Measurements from ENCODE around the gene FBXO44.

- TF ChIP-seq EZH2phosphoT487 (IDR thresholded peaks at IDR 0.05; ENCODE audit: unreplicated experiment) = no peak
- no peak for TF ChIP-seq CTCF (conservative IDR thresholded peaks at IDR 0.05; ENCODE audit: low read depth in 2 of 2)
- TF ChIP-seq POLR2AphosphoS5 (IDR thresholded peaks at IDR 0.05; ENCODE audit: low read depth) = no peak
- no peak for TF ChIP-seq EZH2 (IDR thresholded peaks at IDR 0.05; ENCODE audit: low read depth, unreplicated experiment)
- no peak for TF ChIP-seq ZNF114 (CRISPR knock-in tag; IDR thresholded peaks at IDR 0.05)
Observed at GRCh38 chr1:11693917-11694316, 39.2 kb downstream of the FBXO44 start.

Measured in GM23338 (cell line).